ENCODE results near the gene CCM2.

CCM2 gene

DNA sequence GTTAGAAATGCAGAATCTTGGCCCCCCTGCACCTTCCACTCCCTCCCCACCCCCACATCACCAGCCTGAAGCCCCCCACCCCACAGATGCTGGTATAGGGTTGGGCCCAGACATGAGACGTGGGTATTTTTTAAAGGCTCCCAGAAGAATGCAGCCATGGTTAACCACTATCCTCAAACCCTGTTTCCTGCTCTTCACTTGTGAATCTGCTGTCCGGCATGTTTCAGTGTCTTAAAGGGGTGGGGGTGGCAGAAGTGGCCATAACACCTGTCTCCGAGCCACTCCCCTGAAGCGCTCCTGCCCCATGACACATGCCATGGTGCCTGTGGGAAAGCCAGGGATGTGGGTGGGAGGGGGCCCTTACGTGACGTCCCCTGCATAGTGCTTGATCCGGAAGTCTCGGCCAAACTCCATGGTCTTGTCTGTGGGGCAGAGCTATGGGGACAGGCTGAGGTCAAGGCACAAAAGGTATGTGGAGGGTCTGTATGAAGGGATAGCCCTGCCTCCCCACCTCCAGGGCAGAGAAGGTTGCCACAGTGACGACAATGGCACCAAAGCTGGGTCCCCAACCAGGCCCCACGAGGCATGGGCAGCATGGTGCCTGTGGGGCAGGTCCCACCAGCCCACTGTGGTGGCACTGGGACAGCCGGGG, 30.8 kb upstream of the CCM2 start:
- DNase-seq, result no peak

- no peak for DNase-seq
Measured at GRCh38 chr7:44969701-44970522, 30.1 kb upstream of the CCM2 start.

DNA sequence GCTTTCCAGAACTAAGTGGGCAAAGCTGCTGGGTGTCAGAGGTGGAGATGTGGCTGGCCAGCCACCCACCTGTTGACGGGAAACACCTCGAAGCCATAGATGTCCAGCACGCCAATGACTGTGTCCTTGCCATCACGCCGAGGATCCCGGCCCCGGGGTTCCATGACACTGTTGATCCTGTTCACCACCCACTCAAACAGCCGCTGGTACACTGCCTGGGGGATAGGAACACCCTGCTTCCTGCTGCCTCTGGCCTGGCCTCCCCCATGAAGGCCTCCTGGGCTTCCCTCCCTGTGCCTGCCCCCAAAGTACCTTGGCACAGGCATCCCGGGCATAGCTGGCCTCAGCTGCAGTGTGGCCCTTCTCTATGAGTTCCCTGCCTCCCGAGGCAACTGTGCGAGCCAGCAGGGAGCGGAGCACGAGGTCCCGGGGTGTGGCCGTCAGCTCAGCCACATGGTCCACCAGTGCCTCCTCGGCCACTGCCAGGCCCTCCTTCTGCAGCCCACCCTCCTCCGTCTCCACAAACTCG, 29.4 kb upstream of the CCM2 start:
- DNase-seq, result no peak

- DNase-seq, result no peak
Measured at GRCh38 chr7:44971188-44971901, 28.7 kb upstream of the CCM2 start.

- no peak for DNase-seq
Measured at GRCh38 chr7:44971902-44972441, 28.0 kb upstream of the CCM2 start.

GRCh38 chr7:44972562-44972961, 27.4 kb upstream of the CCM2 start:
- no peak for DNase-seq

GRCh38 chr7:44973610-44974401, 26.2 kb upstream of the CCM2 start:
- DNase-seq, result peak; percentile 76

GRCh38 chr7:44974549-44974948, 25.5 kb upstream of the CCM2 start:
- DNase-seq, result no peak

- no peak for DNase-seq
Measured at GRCh38 chr7:44975331-44976039, 24.5 kb upstream of the CCM2 start.

DNA sequence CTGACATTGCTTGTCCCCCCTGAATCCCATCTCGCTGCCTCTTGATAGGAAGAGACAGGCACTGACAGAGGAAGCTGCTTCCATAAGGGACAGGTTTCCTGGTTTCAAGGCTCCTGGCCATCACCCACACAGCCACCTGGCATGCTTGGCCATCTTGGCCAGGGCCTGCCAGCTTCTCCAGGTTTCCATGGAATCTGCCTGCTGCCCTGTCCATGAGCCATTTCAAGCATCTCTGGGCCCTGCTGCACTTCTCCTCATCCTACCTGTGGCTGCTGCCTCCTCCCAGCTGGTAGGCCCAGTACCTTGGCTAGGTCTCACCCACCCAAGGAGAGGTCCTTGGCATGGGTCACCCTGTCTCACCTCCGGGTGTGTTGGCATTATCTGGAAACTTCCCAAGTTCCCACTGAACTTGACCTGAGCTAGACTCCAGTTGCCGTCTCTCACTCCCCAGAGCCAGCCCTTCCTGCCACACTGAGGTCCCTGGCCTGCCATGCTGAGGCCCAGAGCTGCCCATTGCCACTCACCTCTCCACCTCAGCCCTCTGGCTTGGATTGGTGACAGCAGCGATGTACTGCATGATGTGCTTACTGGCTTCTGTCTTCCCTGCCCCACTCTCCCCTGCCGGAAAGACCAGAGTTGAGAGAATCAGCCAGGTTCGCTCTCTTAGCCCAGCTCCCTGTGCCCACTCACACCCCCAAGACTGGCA, 23.8 kb upstream of the CCM2 start:
- DNase-seq, result no peak

DNA sequence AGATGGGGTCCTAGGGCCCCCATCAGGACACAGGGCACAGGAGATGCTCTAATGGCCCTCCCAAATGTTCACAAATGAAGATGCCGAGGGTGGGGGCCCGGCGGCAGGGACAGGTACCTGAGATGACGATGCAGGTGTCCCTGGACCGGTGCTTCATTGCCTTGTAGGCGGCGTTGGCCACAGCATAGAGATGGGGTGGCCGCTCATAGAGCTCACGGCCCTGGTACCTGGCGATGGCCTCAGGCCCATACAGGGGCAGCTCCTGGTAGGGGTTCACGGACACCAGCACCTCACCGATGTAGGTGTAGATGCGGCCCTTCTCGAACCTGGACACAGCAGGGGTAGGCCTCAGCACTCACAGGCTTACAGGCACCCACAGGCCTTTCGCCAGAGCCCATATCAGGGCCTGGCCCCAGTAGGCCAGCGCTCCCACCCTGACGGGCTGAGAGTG, 23.2 kb upstream of the CCM2 start:
- no peak for DNase-seq

DNA sequence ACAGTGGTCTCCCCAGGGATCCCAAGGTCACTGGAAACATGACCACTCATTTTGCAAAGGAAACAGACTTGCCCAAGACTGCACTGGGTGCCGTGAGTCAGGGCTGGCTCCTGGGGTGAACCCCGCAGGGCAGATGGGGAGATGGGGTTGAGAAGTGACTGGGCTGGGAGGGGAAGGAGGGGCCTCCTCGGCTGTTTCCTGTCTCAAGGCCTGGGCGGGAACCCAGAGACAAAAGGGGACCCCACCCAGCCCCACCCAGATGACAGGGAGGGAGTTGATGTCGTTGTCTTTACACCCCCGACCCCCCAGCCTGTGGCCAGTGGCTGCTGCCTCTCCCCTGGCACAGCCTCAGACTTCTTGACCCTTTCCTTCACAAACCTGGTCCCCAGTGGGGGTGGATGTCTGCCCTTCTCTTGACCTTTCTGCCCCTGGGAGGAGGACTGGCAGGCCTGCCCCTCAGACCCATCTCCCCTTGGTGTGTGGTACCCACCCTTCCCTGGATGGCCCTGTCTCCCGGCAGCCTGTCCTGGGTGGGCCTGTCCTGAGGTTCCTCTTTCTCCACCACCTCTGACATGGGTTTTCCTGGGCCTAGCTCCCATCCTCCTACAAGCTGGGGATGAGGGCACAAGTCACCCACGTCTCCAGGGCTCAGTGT, 22.6 kb upstream of the CCM2 start:
- DNase-seq, result no peak

DNA sequence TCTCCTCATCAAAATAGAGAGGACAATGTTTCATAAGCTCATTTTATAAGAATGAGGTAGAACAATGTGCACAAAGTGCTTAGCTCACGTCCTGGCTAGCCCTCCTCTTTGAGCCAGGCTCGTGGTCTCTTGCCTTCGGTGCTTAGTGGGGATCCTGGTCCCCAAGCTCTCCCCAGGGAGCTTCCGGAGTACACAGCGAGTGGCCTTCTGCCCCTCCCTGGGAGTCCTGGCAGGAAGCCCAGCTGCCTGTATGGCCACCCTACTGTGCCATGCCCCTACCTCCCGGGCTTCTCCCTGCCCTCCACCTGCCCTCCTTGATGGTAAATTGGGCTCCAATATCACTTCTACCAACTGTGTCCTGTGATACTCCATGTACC, 22.1 kb upstream of the CCM2 start:
- peak; percentile 45 for DNase-seq

- DNase-seq, result peak; percentile 52
Measured at GRCh38 chr7:44978511-44979366, 21.3 kb upstream of the CCM2 start, which contains the start of gene MYO1G. Gene MYO1G, minus strand, starts transcription at chr7:44979015. Its CDS starts 54 bp downstream, at chr7:44978961.

DNA sequence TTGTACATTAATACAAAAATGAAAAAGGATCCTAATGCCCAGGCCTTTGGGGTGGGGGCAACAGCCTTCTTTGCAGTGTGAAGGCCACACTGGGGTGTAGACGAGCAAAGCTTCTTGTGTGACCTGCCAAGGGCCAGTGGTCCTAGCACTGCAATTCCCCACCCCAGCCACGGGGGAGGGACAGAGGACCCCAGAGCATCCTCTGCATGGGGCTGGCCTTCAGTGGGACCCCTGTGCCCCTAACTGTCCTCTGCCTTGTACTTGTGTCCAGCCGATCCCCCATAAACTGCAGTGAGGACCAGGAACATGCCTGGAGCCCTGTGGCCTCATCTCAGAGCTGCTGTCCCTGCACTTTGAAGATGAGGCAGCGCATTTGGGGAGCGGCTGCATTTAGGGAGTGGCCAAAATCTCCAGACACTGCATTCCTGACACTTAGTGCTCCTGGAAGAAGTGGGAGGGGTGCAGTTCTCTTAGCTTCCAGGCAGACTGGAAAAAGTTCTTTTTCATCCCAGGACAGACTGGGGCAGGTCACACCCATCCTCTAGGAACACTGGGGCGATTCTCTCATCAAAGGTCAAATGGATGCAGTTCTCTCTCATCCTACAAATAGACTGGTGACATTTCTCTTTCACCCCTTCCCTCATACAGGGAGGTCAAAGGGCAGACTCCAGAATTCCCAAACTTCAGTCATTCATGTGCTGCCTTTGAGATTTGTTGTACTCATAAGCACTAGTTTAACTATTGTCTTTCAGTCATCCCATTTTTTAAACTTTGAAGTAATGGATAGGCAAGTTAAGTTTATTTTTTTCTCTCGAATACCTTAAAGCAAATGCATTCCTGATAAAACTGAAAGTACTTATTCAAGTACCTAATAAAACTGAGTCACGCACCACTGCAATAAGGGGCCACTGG, 20.3 kb upstream of the CCM2 start:
- peak; percentile 81 for DNase-seq

DNA sequence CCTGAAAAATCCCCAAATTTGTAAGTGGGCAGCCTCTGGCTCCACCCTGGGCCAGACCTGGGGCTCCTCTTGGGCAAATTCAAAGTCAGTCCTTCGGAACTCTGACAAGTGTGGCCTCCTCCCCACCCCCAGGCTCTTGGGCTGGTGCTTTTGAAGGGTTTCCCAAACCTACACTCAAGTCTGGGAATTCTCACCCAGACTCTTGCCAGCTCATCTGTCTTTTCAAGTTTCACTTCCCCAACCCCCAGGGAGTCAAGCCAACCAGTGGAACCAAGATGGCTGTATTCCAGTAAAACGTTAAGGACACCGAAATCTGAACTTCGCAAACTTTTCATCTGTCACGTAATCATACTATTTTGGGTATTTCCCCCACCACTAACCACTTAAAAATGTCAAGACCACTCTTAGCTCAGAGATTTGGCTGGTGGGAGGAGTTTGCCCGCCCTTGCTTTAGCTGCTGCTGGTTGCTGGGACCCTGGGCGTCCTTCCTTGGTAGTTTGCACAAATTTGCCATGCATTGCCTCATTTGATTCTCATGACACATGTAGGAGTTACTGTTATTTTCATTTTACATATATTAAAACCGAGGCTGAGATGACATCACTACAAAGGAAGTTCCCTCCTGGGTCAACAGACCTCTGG, 19.5 kb upstream of the CCM2 start:
- DNase-seq, result peak; percentile 61

DNA sequence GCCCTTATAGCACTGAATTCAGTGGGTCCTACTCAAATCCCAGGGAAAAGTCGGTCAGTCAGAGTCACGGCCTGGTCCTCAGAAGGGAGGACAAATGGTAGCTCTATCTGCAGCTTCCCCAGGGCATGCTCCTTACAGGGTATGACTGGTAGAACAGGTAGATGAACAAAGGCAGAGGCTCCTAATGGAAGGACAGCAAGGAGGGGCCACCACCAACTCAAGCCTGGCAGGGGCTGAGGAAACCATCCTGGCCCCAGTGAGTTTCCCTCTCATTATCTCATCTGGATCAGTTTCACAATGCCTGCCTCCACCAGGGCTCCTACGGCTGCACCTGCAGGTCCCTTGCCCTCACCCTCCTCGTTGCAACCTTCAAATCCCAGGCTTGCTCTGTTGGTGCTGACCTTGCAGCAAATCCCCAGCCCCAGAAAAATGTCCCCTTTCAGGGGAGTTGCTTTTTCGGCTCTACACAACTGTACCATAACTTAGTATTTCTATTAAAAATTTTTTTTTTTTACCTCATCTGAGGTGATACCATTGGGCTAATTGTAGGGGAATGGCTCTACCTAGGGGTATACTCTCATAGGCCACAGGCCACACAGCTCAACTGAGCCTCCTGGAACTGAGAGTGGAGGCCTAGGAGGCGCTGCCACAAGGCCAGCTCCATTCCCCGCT, 18.8 kb upstream of the CCM2 start:
- DNase-seq, result peak; percentile 50
